HG02763 (cell line): ENCODE data around the gene SORBS1.

Experiments used
- ATAC-seq: cut with Tn5 transposase; IDR thresholded peaks from one replicate; pipeline ENCODE4 v1.9.1; 2021; ENCODE audit warnings: mild to moderate bottlenecking, moderate library complexity; ENCODE audit not compliant: unreplicated experiment

Gene SORBS1

GRCh38 chr10:95542330-95542729 is 18.8 kb downstream of the SORBS1 start:
- no peak for ATAC-seq

DNA sequence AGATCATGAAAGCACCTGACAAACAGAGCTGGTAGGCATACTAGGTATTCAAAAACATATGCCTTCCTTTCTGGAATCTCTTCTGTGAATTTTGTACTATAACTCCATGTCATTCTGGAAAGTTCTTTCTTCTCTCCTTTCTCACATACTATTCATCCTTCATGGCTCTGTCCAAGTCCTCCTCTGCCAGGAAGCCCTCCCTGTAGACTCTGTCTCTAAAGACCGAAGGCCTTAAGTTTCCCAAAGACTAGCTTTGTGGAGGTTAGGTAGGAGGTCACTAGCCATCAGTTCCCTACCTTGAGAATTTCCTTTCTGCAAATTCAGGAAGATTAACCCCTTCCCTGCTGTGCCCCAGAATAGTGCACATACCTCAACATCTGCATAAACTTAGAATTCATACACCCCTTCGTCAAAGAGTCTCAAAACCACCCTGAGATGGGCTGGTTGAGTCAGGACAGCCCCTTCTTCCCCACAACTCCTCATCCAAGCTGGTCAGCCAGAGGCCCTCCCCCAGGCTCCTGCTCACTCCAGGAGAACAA is 20.6 kb downstream of the SORBS1 start:
- no peak for ATAC-seq

- ATAC-seq = no peak
Measured at GRCh38 chr10:95539560-95540284, 21.4 kb downstream of the SORBS1 start.

GRCh38 chr10:95538412-95538811 is 22.8 kb downstream of the SORBS1 start:
- no peak for ATAC-seq

DNA sequence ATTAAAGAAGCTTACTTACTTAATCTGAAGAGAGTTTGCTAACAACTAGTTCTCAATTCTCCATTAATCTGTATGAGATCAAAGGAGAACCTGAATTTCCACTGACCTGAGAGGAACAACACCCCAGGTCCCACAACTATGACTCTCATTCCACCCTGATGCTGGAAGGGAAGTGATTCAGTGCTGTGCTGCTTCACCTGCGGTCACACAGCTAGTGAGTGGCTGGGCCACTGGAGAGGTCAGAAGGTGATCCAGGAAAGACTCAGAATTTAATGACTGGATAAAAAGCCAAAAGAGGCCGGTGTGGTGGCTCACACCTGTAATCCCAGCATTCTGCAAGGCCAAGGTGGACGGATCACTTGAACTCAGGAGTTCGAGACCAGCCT is 23.6 kb downstream of the SORBS1 start:
- ATAC-seq = no peak

DNA sequence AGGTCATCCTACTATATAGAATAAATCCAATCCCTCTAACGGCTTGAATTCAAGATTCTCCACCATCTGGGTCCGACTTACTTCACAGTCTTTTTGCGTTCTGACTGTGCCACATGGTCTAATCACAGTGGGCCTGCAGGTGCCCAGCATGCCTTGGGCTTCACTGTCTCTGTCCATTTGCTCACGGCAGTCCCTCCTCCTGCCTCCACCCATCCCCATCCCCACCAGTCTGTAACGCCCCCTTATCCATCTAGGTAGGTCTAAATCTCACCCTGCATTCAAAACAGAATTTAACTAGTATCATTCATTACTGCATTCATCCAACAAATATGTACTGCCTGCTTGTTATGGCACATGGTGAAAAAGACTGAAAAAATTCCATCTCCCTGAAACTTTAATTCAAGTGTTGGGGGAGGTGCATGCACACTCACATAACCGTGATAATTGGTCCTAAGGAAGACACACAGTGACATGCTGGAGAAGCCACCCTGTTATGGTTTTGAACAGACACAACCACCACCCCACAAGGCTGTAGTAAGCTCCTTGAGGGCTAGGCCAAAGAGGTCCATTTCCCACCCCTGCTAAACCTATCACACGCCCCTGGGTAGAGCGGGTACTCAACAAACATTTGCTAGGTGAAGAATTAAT is 24.2 kb downstream of the SORBS1 start:
- no peak for ATAC-seq

DNA sequence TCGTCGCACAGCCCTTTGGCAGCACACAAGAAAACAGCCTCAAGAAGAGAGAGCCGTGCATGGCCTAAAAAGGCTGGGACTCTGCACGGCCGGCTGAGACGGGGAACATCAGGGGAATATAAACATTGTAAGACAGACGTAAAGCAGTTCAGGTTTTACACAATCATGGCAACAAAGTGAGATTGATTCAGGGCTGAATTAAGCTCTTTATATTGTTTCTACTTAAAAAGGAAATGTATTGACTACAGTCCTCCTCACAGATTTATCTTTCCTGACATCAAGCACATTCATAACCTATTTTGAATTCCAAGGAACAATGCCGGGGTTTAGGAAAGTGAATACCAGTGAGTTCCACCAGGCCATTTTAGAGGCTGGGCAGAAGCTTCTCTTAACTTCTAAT is 25.2 kb downstream of the SORBS1 start:
- no peak for ATAC-seq

DNA sequence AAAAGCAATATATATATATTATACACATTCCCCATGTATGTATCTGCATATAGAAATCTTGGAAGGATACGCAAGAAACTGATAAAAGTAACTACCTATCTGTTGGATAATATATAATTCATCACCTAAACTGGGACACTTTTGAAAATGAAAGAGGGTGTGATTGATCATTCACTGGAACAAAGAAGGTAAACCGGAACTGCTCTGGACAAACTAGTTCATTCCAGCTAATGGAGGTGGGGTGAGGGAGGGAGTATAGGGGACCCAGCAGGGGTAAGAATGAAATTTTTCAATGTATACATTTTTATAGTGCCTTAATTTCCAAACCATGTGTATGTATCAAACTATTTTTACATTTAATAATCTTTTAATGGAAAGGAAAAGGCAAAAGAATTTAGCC is 25.6 kb downstream of the SORBS1 start:
- no peak for ATAC-seq

- ATAC-seq = no peak
Measured at GRCh38 chr10:95533590-95533989, 27.6 kb downstream of the SORBS1 start.

DNA sequence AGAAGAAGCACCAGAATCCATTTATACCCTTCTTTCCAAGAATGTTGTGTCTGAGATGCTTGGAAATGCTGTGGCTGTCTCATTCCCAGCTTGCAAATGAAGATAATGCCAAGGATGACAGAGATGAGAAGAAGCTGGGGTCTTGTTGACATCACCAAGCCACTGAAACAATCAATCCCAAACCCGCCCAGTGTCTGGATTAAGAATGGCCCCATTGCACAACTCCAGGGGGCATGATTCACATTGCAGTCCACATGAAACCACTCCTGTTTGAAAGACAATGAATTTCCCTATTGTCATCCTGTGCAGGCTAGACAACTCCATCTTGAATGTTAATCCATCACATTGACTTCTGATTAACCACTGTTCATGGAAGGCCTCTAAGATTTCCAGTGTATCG is 28.6 kb downstream of the SORBS1 start:
- ATAC-seq = no peak

GRCh38 chr10:95531994-95532399 is 29.2 kb downstream of the SORBS1 start:
- ATAC-seq = no peak

DNA sequence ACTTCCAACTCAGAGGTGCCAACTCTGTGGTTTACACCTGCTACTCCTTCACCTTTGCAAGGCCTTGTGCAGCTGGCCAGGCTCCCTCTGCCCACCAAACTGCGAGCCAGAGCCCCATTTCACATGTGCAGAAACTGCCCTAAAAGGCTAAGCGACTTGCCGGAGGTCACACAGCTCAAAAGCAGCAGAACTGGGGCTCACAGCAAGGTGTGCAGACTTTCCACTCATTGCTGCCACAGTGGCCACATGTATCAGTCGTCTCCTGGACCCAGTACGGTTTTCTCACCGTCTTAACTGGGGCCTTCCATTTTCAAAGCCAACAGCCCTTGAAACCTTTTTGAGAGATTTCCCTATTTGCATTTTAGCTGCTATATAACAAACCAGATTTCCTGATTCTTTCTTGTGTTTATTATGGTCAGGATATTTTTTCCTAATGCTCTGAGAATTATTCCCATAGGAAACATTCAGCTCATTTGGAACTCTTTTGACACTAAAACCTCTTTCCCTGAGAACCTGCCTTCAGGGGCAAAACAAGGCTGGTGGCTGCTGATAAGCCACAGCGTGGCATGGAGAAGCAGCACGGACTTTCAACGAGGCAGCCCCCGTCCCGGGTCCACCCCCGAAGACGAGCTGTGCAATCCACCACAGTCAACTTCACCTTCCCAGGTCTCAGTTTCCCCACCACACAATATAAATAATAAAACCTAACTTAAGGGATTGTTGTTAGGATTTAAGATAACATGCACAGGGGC is 29.9 kb downstream of the SORBS1 start:
- ATAC-seq = no peak

GRCh38 chr10:95530561-95530960 is 30.6 kb downstream of the SORBS1 start:
- ATAC-seq = no peak

DNA sequence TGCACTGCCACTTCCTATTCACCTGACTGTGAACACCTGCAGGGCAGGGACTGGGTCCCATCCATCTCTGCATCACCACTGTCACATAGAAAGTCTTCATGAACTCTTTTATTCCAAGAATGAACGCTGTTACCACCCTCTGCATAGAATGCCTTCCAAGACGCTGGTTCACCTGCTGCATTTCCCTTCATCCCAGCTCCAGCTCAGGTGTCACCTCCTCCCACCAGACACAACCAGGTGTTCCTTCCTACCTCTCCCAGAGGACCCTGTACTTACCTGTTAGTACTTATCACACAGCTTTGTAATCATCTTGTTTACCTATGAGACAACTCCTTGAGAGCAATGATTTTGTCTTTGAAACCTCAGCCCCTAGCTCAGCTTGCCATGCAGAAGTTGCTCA is 31.1 kb downstream of the SORBS1 start:
- no peak for ATAC-seq

GRCh38 chr10:95526044-95526443 is 35.1 kb downstream of the SORBS1 start:
- no peak for ATAC-seq

GRCh38 chr10:95525033-95525418 is 36.1 kb downstream of the SORBS1 start:
- no peak for ATAC-seq

DNA sequence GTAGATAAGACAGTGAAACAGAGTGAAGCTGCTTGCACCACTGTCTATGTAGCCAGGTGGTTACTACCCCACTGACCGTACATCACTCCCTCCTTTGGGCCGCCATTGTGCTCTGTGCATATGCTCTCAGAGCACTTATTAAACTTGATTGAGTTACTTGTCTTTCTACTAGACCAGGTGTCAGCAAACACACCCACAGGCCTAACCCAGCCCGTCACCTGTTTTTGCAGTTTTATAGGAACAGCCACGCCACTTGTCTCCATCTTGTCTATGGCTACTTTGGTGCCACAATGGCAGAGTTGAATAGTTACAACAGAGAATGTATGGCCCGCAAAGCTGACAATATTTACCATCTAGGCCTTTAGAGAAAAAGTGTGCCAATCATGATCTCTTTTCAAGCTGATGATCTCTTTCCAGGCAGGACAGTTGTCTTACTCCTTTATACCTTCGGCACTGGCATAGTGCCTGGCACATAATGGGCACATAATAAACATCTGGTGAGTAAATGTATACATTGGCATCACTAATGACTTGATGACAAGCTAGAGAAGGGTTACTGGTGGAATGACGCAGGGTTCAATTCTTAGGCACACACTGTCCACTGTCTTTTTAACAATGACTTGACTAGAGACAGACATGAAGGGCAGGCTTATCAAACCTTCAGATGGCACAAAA is 36.7 kb downstream of the SORBS1 start:
- ATAC-seq = no peak

- ATAC-seq = no peak
Measured at GRCh38 chr10:95522117-95522516, 39.1 kb downstream of the SORBS1 start.

DNA sequence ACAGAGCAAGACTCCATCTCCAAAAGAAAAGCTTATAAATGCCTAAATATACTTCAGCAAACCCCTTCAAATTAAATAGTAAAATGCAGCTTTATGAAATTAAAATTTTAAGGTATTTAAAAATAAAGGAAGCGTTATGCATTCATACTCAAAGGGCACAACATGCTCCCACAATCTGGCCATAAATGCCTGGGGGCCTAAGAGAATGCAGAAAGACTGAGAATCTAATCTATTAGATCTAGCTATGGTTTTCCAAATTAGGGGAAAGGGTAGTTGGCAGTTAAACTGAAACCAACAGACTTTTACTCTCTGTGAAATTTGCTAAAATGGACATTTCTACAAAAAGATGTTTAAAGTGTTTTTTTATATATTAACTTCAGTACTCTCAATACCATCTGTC is 40.6 kb downstream of the SORBS1 start:
- ATAC-seq = no peak

DNA sequence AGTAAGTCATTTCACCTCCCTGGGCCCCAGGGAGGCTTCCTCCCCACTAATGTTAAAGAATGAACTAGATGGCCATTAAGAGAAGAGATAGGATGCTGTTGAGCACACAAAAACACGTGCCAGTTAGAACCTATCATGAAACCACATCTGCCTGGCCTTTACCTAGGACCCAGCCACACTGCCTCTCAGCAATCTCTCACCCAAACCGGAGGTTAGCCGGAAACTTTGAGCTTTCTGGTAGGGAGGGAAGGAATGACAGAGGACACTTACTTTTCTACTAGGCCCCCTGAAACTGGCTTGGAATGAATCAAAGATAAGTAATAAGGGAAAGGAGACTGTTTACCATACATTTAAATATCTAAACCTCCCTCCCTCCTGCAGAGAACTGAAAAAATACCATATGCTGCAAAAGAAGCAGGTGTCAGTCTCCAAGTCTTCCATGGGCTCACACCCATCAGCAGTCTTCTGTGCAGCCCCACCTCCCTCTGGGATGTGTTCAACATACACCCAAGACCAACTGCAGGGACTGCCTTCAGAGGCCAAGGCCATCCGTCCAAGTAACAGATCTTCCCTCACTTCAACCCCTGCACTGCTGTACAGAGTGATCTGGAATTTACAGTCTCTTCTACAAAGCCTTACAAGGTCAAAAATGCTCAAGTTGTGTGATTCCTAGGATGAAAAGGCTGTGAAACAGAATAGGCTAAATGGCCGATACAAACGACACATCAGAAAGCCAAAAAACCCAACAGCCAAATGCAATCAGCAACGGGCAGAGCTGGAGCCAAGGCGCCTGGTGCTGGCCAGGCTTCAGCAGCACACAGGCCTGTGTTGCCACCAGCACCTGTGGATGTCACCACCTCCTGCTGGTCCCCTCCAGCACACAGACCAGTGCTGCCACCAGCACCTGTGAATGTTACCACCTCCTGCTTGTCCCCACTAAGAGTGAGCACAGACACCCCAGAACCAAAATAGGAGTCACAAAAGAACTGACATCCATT is 42.4 kb downstream of the SORBS1 start:
- ATAC-seq = no peak
